DMS53 (cell line): Measurements from ENCODE around the gene USP12.
A peak's percentile ranks its signal among the peaks of the same experiment; 100 is the strongest.

Experiments used
- DNase-seq: peaks from one replicate; lab custom pipeline; 2025; lab: John Stamatoyannopoulos, UW

Gene USP12

GRCh38 chr13:27183561-27184147, 12.0 kb upstream of the USP12 start:
- DNase-seq = peak; percentile 69

GRCh38 chr13:27182844-27183497, 11.4 kb upstream of the USP12 start:
- DNase-seq = peak; percentile 94

- DNase-seq = no peak
Observed at GRCh38 chr13:27182054-27182453, 10.4 kb upstream of the USP12 start.

- DNase-seq = peak; percentile 42
Observed at GRCh38 chr13:27177852-27178251, 6.2 kb upstream of the USP12 start.

- no peak for DNase-seq
Observed at GRCh38 chr13:27176470-27177410, 5.1 kb upstream of the USP12 start.

GRCh38 chr13:27174766-27175455, 3.3 kb upstream of the USP12 start:
- no peak for DNase-seq

GRCh38 chr13:27172495-27172842, 858 bp upstream of the USP12 start:
- DNase-seq = peak; percentile 54

GRCh38 chr13:27171827-27172494, 350 bp upstream of the USP12 start:
- DNase-seq = peak; percentile 97

GRCh38 chr13:27170516-27171243, 931 bp downstream of the USP12 start:
- peak; percentile 55 for DNase-seq

GRCh38 chr13:27170221-27170515, 1.4 kb downstream of the USP12 start:
- no peak for DNase-seq

GRCh38 chr13:27168906-27169657, 2.5 kb downstream of the USP12 start:
- no peak for DNase-seq

- DNase-seq = no peak
Observed at GRCh38 chr13:27168086-27168485, 3.5 kb downstream of the USP12 start.

GRCh38 chr13:27166313-27166712, 5.3 kb downstream of the USP12 start:
- no peak for DNase-seq

- no peak for DNase-seq
Observed at GRCh38 chr13:27161980-27162379, 9.6 kb downstream of the USP12 start.

- DNase-seq = no peak
Observed at GRCh38 chr13:27161423-27161822, 10.2 kb downstream of the USP12 start.

GRCh38 chr13:27160657-27161295, 10.8 kb downstream of the USP12 start:
- DNase-seq = no peak

GRCh38 chr13:27159806-27160563, 11.6 kb downstream of the USP12 start:
- DNase-seq = no peak

GRCh38 chr13:27158335-27158734, 13.3 kb downstream of the USP12 start:
- no peak for DNase-seq
